HG02623 (cell line): ENCODE measurements around the gene PHACTR4.
"Not testable (repeated sequence)": the region's sequence is repeated elsewhere in the genome, so short reads cannot be mapped to it uniquely, and the experiment has no call there.

Experiments used
- ATAC-seq: cut with Tn5 transposase; IDR thresholded peaks from one replicate; pipeline ENCODE4 v1.9.1; 2021; ENCODE audit warnings: moderate library complexity; ENCODE audit not compliant: unreplicated experiment

Gene PHACTR4

DNA sequence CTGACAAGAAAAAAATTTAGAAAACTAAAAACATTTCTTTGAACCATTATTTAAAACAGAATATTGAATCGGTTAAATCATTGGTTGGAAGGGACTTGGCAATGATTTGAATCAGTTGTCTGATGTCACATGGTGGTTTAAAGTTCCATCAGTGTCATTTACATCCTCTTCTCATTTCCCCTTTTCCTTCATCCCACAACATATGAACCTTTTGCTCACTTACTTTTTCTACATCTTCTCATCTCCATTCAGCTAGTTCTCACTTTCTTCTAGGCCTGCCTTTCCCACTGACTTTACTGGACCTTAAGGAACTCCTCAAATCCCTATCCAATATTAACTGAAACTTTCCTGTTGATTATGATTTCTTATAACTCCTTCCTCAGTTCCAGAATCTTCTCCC, 58.5 kb downstream of the PHACTR4 start:
- ATAC-seq: no peak

DNA sequence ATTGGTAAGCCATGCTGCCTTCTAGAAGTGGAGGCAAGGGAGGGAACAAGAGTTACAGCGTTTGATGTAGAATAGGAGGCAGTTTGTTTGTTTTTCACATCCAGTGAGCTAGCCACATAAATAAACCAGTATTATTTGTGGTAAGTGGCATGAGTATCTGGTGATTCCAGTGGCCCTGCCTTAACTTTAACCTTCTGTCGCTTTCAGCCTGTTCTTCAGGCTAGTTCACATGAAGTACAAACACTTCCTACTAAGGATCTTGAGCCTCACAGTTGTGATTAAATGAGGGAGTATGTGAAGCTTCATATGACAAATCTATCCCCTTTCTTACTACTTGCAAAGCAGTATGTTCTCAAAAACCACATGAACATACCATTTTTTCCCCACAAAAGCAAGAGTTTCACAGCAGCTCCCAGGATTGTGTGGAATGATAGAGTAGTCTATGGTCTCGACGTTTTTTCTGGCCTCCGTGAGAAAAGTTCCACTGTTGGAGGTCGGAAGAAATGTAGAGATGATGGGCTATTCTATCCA, 59.5 kb downstream of the PHACTR4 start:
- no peak for ATAC-seq

DNA sequence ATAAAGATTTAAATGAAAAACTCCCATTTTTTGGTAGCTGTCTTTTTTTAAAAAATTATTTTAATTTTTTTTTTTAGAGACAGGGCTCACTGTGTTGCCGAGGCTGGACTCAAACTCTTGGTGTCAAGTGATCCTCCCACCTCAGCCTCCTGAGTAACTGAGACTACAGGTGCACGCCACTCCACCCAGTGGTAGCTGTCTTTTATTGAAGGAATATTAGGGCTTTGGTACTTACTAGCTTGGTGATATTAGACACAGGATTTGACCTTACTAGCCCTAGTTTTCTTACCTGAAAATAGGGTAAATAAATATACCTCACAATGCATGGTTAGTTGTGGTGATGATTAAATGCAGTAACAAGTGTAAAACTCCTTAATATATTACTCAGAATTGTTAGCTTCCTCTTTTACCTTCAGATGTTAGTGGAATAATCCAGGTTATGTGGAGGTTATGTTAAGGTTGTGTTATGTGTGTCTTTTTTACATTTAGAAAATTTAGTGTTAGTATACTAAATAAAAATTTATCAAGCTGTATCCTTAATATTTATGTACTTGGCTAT, 66.8 kb downstream of the PHACTR4 start:
- ATAC-seq: no peak

GRCh38 chr1:28437264-28437923, 67.9 kb downstream of the PHACTR4 start:
- no peak for ATAC-seq

- ATAC-seq: no peak
Observed at GRCh38 chr1:28437924-28438699, 68.6 kb downstream of the PHACTR4 start.

DNA sequence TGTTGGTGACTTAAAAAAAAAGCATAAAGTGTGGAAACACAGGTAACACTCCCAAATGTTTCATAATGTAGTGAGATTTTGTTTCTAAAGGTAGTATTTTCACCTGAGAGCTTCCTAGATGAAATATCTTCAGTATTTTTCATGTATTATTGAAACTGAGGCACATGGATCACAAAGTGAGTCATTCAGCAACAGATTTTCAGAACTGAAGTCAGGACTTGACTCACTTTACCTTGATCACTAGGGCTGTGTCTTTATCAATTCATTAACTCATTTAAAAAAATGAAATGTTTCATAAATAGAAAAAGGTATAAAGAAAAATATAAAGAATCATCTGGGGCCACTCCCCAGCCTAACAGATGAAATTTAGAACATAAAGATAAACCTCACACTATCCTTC, 69.8 kb downstream of the PHACTR4 start:
- ATAC-seq: no peak

DNA sequence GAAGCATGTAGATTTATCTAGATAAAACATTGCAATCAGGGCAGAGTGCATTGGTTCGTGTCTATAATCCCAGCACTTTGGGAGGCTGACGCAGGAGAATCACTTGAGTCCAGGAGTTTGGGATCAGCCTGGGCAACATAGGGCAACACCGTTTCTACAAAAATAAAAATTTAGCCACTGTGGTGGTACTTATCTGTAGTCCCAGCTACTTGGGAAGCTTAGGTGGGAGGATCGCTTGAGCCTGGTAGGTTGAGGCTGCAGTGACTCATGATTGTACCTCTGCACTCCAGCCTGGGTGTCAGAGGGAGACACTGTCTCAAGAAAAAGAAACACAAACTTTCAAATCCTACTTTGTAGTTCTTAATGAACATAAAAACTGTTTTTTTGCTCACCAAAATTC, 72.1 kb downstream of the PHACTR4 start:
- ATAC-seq: no peak

DNA sequence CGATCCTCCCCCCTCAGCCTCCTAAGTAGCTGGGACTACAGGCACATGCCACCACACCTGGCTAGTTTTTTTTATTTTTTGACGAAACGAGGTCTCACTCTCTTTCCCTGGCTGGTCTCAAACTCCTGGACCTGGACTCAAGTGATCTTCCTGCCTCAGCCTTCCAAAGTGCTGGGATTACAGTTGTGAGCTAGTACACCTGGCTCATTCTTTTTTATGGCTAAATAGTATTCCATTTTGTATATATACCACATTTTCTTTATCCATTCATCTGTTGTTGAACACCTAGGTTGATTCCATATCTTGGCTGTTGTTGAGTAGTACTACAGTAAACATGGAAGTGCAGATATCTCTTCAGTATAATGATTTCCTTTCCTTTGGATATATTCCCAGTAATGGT, 74.0 kb downstream of the PHACTR4 start:
- ATAC-seq: no peak

GRCh38 chr1:28447679-28448078, 78.1 kb downstream of the PHACTR4 start:
- ATAC-seq: no peak

GRCh38 chr1:28448094-28448611, 78.6 kb downstream of the PHACTR4 start:
- not testable (repeated sequence) for ATAC-seq

DNA sequence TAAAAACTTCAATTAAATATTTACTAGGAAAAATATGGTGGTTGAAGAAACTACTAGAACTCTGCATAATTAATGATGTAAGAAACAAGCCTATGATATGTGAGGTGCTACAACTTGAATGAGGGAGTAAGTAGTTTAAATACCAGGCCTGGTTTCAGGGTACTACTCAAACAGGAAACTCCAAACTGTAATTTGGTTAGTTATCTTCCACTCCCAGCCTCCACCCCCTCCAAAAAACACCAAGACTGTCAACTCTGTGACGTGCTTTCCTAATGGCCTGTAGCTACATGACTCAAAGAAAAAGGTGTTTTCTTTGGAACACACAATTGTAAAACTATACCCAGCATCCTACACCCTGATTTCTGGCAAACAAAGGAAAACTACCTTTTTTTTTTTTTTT, 80.4 kb downstream of the PHACTR4 start:
- ATAC-seq: peak; percentile 45

DNA sequence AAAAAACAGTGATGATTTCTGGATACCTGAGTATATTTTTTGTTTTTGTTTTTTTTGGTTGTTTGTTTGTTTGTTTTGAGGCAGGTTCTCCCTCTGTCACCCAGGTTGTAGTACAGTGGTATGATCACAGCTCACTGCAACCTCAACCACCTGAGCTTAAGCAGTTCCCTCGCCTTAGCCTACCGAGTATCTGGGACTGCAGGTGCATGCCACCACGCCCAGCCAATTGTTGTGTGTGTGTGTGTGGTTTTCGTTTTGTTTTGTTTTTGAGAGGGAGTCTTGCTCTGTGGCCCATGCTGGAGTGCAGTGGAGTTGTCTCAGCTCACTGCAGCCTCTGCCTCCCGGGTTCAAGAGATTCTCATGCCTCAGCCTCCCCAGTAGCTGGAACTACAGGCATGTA, 81.0 kb downstream of the PHACTR4 start:
- no peak for ATAC-seq

GRCh38 chr1:28451011-28451410, 81.5 kb downstream of the PHACTR4 start:
- ATAC-seq: no peak

DNA sequence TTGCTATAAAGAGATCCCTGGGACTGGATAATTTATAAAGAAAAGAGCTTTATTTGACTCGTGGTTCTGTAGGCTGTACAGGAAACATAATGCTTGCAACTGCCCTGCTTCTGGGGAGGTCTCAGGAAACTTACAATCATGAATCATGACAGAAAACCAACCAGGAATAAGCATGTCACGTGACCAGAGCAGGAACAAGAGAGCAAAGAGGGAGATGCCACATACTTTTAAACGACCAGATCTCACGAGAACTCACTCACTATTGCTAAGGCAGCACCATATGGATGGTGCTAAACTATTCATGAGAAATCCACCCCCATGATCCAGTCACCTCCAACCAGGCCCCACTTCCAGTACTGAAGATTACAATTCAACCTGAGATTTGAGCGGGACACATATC, 86.5 kb downstream of the PHACTR4 start:
- ATAC-seq: no peak

- no peak for ATAC-seq
Observed at GRCh38 chr1:28457678-28458077, 88.1 kb downstream of the PHACTR4 start.

DNA sequence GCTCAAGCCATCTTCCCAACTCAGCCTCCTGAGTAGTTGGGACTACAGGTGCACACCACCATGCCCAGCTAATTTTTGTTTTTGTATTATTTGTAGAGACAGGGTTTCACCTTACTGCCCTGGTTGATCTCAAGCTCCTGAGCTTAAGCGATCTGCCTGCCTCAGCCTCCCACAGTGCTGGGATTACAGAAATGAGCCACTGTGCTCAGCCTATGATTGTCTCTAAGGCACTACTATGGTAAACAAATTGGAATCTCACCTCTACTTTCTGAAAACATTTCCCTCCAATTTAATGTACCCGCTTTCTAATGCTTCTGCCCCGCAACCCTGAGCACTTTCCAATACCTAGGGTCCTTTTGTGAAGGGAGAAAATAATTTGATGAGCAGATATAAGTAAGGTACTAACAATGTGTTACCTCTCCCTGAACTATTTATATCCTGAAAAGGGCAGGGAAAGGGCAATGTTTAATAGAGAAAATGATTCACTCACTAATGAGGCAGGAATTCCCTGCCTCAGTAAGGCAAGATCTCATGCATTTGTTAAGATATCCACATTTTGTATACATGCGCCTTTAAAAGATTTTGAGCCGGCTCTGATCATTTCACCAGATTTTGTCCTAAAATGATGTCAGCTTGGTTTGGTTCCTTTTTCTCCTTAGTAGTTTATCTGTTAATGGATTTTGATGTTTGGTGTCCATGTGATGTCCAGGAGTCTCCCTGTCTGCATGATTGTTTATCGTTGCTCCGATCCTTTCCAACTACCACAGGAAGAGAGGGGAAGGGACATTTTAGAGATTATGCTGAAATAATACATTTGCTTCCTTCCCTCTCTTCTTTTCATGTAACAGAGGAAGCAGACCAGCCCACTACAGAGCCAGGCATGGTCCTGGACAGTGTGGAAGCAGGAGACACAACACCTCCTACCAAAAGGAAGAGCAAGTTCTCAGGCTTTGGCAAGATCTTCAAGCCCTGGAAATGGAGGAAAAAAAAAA, 89.0 kb downstream of the PHACTR4 start:
- no peak for ATAC-seq

DNA sequence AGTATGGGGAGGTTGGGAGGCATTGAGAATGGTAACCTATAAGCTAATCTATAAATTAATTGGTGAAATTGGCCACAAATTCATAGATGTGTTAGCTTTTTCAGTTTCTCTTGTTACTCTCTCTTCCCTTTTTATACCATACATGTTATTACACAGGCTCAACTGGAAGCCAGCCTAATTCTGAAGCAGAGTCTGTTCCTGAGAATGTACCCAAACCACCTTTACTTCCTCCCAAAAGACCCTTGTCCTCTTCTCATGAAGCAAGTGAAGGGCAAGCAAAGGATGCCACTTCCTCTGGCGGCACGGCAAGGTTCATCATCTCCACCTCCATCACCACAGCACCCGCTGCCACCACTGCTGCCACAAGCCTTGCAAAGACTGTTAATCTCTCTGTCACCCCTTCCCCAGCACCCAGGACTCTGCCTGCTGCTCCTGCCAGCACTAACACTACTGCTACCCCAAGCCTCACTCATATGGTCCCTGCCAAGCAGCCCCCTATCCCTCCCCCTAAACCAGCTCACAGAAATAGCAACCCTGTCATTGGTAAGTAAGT, 96.8 kb downstream of the PHACTR4 start:
- no peak for ATAC-seq

DNA sequence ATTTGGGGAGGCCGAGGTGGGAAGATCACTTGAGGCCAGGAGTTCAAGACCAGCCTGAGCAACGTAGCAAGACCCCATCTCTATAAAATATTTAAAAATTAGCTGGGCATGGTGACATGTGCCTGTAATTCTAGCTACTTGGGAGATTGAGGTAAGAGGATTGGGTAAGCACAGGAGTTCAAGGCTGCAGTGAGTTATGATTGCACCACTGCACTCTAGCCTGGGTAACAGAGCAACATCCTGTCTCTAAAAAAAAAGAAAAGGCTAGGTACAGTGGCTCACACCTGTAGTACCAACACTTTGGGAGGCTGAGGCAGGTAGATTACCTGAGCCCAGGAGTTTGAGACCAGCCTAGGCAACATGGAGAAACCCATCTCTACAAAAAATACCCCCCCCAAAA, 100.6 kb downstream of the PHACTR4 start:
- no peak for ATAC-seq

GRCh38 chr1:28479497-28479896, 110.0 kb downstream of the PHACTR4 start:
- not testable (repeated sequence) for ATAC-seq

DNA sequence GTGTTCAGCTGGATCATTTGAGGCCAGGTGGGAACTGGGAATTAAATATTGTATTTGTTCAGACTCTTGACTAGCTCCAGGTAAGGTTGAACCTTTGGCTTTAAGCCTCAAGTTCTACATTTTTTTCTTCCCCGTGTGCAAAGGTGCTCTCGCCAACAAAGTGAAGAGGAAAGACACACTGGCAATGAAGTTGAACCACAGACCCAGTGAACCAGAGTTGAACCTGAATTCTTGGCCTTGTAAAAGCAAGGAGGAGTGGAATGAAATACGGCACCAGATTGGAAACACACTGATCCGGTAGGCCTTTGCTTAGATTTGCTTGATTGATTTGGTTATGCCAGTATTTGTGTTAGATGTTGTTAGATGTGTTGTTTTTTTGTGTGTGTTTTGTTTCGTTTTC, 110.8 kb downstream of the PHACTR4 start:
- no peak for ATAC-seq
